Urothelium cell line (cell line): ENCODE results near the gene TMEM9B.
A peak's percentile ranks its signal among the peaks of the same experiment; 100 is the strongest.
"Not testable (repeated sequence)": the region's sequence is repeated elsewhere in the genome, so short reads cannot be mapped to it uniquely, and the experiment has no call there.

Experiments
- DNase-seq: peaks from one replicate; pipeline ENCODE4 v3.0.0; 2011; ENCODE audit warnings: low spot score, mixed read lengths
- FAIRE-seq: peaks from 2 replicates; lab custom pipeline; 2011; peaks lifted over from hg19 to GRCh38; lab: Jason Lieb, UNC

TMEM9B gene

DNA sequence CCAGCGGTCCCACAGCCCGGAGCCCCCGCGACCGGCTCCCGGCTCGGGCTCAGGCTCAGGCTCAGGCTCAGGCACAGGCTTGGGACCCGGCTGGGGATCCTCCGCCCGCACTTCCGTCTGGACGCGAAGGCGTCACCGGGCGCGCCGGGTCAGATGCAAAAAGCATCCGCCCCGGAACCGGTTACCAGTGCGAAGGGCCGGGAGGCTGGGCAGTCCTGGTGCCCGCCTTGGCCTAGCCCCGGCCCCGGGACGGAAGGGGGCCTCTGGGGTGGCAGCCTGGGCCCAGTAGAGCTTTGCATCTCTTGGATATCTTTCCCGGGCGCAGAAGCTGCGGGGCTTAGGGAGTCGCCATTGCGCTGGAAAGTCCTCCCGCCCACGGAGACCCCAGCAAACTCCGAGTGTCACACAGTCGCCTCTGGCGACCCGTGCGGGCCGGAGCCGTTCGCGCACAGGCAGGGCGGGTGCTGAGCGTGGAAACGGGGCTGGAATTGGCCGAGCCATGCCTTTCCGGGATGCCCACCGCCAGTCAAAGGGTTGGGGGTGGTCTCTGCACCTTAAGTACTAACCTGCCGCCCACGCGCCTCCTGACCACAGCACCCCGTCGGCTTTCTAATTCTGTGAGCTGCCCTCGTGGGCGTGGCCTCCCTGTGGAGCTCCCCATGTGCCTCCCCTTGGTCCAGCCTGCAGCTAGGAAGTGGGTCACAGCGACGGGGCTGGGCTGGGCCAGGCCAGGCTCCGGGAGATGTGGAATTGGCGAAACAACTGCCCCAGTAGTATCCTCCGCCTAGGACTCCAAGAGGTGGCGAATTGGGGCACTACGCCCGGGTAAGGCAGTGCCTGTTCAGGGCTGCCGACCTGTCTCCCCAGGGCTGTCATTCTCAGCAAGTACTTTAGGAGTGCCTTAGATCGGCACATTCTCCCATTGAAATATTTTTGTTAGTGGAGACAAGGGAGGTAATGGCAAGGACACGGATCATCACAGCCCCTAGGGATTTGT, at the start of gene TMEM9B:
Gene TMEM9B, minus strand, starts transcription at position 119 of the 997 bp plus-strand sequence. CDS start 129 bp downstream, outside the sequence.
- peak; percentile 74 for FAIRE-seq

DNA sequence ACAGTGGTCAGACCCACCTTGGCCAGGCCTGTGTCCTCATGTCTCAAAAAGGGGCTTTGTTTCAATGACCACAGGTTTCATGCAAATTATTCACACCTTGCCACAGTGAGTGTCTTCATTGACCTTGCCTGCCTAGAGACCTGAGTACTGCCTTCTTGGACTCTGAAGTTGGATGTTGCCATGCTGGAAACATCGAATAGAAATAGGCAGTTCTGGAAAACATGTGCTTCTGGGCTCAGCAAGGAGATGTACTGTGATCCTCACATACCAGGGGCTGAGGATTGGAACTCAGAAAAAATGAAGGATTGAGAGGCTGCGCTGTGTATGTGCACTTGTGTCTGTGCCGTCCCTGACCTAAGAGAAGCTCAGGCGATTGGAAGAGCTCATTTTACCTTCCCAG, 49.1 kb upstream of the TMEM9B start:
- no peak for DNase-seq
- no peak for FAIRE-seq

More for the DNA sequence above, at the start of gene TMEM9B:
- peak; percentile 92 for DNase-seq

DNA sequence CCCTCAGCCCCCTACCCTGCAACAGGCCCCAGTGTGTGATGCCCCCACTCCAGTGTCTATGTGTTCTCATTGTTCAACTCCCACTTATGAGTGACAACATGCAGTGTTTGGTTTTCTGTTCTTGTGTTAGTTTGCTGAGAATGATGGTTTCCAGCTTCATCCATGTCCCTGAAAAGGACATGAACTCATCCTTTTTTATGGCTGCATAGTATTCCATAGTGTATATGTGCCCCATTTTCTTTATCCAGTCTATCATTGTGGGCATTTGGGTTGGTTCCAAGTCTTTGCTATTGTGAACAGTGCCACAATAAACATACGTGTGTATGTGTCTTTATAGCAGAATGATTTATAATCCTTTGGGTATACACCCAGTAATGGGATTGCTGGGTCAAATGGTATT, 45.3 kb upstream of the TMEM9B start:
- not testable (repeated sequence) for FAIRE-seq

DNA sequence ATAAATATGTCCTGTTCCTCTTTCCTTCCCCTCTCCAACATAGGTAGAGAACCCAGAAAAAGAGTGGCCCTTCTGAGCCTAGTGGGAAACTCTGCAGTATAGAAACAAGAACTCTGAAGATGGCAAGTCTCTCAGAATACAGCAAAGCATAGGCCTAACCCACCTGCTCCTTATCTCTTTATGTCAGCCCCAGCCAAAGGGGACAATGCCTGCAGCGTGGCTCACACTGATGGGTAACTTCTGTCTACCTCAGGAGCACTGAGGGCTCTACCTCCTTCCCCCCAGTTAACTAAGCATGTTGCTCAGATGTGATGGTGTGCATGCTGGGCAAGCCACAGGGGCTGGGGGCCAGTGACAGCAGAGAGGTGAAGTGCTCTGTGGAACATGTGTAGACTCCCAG, 44.4 kb upstream of the TMEM9B start:
- FAIRE-seq: no peak
- no peak for DNase-seq

More for the DNA sequence above, 45.3 kb upstream of the TMEM9B start:
- not testable (repeated sequence) for DNase-seq

DNA sequence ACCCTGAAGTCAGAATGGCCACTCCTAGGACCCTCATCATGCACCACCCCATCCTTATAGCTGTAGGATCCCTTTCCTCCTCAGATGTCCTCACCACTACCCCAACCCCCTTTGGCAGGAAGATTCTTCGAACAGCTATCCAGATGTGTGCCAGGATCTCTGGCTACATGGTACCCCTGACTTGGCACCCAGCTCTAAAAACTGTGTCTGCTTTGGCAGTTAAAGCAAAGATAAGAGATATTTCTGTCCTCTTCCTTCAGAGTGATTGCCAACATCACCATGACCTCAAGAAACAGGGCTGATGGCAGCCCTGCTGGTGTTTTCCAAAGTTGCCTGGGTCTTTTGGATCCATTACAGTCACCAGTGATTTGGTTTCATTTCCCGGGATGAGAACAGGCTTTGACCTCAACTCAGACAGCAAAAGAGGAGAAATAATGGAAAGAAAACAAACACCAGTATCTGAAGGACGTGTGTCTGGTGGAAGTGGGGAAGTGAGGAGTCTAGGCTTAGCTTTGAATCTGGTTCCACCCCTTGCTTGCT, 43.8 kb upstream of the TMEM9B start:
- FAIRE-seq (no peak), DNase-seq (no peak)

DNA sequence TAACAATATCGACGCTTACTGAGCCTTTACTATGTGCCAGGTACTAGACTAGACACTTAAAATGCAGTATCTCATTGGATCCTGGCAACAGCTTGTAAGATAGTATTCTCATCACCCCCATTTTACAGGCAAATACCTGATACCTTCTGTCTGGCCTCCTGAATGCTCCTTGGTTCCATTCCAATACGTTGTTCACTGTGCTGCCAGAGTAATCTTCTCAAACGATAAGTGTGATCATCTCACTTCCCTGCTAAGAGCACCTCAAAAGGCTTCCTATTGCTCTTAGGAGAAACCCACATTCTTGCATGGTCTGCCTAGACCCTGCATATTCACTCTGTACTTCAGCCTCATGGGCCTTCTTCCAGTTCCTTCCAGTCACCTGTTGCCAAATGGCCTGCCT, 40.8 kb upstream of the TMEM9B start:
- FAIRE-seq: no peak
- no peak for DNase-seq

DNA sequence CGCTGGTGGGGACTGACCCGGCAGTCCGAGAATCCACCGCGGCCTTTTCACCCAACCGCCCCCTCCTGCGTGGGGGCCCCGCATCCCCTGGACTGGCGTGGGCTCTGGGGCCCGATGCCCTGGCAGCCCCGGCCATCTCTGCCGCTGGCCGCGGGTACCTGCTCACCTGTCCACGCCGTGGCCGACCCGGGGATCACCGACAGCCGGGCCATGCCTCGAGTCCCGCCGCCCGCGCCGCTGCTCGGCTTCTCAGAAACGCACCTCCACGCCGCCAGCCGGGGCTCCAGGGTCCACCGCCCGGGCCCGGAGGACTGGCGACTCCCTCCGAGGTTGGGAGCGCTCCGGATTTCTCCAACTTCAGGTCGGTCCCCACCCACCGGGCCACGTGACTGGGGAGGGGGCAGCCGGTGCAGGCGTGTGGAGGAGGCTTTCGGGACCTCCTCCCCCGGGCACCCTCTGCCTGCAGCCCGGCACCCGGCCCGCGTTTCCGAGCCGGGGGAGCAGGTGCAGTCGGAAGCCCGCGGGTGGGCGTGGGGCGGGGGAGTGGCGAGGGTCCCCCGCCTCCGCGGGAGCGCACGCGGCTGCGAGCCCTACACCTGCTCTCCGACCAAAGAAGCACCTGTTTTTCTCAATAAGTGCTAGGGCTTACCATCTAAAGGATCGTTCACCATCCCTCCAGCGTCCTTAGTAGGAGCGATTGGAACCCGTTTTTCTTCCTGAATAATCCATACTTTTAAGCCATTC, 40.1 kb upstream of the TMEM9B start:
- FAIRE-seq: no peak
- no peak for DNase-seq

DNA sequence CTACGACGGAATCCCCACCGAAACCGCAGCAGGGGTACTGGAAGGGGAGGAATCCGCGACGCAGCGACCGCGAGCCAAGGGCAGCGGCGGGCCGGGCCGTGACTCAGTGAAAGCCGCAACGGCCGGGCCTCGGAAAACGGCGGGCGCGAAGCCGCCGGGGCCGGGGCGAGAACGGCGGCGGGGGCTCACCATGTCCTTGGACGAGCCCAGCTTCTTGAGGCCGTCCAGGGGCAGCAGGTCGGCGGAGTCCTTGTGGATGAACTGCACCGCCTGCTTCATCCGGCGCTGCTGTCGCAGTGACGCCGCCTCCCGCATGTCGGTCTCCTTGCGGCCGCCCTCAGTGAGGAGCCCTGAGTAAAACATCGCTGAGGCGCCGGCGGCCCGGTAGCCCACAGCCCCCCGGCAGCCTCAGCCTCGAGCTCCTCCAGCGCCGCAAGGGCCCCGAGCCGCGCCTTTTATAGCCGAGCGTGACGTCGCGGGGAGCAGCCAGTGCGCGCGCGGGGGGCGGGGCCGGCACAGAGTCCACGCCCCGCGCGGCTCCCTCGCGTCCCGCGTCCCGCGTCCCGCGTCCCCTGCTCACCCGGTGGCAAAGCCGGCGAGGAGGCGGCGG, 39.4 kb upstream of the TMEM9B start, which contains the start of gene NRIP3:
Gene NRIP3, minus strand, starts transcription at position 429 of the 610 bp plus-strand sequence. Its CDS starts 66 bp downstream, at position 363.
- peak; percentile 86 for DNase-seq

DNA sequence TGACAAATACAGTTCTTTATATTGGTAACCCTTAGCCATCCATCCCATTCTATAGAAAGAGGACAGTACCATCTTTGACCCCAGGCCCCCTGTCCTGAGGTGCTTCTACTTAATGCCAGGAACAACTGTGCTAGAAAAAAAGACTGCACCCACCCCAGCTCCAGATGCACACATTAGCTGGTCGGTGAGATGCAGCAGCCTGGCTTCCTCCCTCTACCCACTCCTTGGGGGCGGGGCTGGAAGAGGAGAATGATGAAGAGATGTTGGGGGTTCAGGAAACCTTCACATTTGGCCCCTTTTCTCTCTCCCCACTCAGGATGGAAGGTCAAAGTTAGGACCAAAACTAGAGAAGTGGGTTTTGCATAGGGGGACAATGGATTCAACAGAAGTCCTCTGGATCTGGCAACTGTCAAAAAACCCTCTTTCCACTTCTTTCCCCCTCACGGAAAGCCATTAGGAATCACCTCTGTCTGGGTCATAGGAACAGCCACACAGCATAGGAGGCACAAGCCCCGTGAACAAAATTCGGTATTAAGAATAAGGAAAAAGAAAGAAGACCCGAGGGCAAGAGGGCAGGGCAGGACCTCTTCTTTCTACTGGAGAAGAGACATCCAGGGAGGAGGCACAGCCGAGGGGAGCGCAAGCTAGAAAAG, 38.8 kb upstream of the TMEM9B start:
- FAIRE-seq (no peak), DNase-seq (peak; percentile 35)

More for the DNA sequence above, 39.4 kb upstream of the TMEM9B start, which contains the start of gene NRIP3:
- no peak for FAIRE-seq

DNA sequence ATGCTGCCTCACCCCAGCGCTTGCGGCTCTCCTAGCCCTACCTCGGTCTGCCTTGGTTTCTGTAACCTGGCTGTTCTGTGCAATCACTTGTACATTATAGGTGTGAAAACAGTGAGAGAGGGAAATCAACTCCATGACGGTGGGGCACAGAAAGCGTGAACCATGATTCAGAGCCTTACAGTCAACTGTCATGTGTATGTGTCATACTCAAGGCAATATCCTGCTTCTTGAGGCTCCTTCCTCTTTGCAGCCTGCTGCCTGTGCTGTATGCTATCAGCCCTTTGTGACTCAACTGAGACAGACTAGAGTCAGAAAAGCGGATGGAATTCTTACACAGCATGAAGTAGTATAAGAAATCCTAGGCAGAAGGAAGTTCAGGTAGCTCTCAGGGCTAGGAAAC, 37.5 kb upstream of the TMEM9B start:
- FAIRE-seq (no peak), DNase-seq (peak; percentile 60)

DNA sequence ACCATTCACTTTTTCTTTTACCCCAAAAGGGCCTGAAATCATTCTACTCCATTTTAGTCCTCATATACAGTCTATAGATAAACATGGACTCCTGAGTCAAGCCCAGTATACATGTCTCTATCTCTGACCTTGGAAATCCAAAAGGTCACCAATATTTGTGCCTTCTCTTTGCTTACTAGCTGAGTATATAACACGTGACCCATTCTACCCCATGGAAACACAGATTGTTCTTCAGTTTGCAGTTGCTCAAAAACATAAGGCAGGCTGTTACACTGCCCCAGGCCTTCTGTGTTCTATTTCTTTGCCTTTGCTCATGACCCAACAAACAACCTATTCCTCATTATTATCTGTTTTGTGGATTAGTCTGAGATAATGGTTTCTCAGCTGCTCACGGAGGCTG, 33.8 kb upstream of the TMEM9B start:
- no peak for FAIRE-seq
- no peak for DNase-seq

DNA sequence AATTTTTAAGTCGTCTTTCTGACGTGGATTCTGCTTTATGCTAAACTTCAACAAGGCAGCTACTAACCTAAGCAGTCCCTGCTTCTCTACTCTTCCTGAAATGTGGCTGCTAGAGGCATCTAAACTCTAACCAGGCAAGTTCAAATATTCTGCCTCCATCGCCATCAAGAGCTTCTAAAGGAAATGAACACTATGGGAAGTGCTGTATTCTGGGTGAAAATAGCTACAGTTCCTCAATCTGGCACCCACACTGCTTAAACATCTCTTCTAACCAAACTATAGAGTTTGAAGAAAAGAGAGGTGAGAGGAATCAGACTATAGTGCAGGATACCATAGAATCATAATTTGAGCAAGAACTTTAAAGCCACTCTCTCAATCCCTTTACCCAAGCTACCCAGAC, 33.2 kb upstream of the TMEM9B start:
- FAIRE-seq (no peak), DNase-seq (no peak)

DNA sequence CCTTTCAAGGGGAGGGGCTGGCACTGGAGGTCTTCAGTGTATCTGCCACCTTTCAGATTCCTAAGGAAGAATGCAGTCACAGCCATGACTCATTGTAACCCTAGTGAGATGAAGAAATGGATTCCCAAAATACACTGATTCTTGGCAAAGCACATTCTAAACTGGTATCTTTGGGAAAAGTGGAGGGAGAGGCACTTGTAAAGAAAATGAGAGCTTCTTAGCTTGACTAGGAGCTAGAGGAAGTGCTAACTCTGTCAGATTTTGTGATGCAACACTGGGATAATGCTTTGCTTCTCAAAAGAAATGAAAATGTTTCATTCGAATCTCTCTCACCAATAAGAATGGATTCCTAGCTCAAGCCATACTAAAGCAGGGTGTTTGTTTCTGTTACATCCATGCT, 25.2 kb upstream of the TMEM9B start:
- FAIRE-seq: no peak
- peak; percentile 41 for DNase-seq

DNA sequence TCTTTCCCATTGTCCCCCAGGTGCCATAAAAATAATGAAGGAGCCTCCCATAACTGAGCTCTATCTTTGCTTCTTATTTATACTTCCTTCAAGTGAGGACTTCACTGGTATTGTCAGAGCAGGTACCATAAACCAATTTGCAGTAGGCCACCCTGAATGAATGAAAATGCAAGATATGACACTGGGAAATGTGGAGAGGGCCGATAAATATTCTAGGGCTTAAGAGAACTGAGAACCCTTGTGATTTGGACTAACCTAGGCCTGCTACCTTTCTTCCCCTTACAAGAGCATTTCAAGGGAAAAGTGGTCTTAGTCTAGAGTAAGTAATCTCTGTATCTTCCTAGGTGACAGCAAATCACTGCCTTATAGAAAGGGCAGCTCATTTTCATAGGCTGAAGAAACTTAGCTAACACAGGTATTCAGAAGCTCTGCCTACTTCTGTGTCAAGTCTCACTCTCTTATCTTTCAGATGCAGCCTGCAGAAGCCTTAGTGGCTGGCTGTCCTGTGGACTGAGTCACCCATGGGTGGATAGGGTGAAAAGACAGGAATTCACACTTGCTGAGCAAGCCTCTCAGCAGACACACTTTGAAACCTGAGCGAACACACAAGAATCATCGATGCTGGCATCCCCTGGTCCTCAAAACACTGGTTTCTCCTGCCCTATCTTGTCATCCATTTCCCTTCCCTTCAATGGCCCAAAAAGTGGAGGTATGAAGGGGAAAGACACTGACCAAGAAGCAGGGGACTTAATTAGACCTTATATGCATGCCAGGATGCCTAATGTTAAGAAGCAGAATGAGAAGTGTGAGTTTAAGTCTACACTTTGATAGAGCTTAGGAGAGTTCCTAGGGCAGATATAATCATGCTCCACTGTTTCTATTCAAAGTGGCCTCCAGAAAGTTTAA, 24.3 kb upstream of the TMEM9B start:
- FAIRE-seq: no peak

DNA sequence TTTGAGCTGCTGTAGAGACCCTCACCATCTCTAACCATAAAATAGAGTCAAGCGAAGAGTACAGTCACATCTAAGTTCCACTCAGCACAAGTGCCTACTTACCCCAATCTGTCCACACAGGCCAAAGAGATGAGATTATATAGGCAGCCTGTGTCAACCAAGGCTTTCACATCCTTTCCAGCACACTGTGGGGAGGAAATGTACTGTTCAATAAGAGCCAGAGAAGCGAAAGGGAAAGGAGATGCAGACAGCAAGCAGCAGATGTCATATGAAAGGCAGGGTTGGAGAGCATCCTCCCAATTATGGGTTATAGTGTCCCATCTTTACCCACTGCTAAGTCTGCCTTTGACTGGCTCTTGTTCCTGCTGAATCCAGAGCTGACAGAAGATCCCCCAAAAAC, 23.2 kb upstream of the TMEM9B start:
- no peak for DNase-seq
- no peak for FAIRE-seq

More for the DNA sequence above, 24.3 kb upstream of the TMEM9B start:
- DNase-seq: no peak

DNA sequence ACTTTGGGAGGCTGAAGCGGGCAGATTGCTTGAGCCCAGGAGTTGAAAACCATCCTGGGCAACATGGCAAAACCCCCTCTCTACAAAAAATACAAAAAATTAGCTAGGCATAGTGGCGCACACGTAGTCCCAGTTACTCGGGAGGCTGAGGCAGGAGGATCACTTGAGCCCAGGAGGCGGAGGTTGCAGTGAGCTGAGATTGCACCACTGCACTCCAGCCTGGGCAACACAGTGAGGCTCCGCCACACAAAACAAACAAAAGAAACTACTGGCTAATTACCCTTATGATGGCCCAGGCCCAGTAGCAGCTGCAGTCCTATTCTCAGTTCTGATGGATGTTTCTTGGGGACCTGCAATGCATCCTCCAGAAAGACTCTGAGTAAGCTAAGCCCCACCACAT, 22.5 kb upstream of the TMEM9B start:
- not testable (repeated sequence) for DNase-seq, FAIRE-seq

DNA sequence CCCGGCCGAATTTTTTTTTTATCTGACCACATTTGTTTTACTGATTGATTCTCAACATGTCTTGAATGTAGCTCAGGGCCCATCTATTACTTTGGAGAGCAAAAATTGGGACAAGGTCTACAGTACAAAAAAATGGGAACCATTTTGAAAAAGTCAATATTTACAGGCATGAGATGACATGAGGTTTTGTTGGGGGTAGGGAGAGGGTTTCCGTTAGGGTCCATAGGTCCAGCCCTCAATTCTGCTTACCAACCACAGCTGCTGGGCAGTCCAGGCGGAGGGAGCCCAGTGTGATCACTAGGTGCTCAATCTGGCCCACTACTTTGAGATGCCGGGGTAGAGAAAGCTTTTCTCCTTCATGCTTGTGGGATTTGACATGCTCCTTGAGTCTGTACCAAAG, 21.2 kb upstream of the TMEM9B start:
- DNase-seq (no peak), FAIRE-seq (no peak)

DNA sequence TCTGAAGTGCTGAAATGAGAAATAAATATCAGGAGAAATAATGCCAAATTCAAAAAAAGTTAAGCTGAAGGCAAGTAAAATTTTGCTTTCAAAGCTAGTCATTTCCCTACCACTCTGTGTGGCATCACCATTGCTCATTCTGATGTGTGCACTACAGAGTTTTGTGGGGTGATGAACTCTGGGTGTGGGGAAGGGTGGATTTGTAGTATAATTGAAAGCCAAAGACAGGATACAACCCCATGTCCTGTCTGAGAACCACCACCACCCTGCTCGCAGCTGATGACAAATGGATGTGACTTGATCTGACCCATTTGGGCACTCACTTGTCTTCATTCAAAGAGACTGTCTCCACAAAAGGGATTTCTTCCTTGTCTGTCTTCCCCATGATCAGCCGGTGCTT, 19.3 kb upstream of the TMEM9B start:
- DNase-seq (no peak), FAIRE-seq (no peak)

DNA sequence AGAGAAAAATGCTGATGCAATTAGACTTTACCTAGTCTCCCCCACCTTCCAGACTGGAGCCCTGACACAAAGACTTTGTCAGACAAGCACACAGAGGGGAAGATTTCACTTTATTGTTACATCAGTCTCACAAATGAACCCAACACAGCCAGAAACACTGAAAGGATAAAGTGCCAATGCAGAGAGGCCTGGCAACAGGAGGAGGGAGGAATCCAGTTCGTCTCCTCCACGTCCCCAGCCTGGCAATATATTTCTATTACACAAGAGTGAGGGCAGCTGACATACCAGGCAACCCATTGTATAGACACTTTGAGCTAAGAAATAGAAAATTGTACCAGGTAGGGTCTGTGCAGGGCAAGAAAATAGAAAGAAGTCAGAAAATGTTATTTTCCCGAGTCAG, 16.2 kb upstream of the TMEM9B start:
- DNase-seq (no peak), FAIRE-seq (no peak)
